Measurements from ENCODE around the gene HPSE. TPM values are rescaled to one million over a fixed set of nuclear protein-coding genes. Genes with fewer than 3 reads are reported as not detected.
A peak's percentile ranks its signal among the peaks of the same experiment; 100 is the strongest.

Gene HPSE
- total RNA-seq, 2 donors from 2014 or later, result 1.1 to 2.7 TPM

DNA sequence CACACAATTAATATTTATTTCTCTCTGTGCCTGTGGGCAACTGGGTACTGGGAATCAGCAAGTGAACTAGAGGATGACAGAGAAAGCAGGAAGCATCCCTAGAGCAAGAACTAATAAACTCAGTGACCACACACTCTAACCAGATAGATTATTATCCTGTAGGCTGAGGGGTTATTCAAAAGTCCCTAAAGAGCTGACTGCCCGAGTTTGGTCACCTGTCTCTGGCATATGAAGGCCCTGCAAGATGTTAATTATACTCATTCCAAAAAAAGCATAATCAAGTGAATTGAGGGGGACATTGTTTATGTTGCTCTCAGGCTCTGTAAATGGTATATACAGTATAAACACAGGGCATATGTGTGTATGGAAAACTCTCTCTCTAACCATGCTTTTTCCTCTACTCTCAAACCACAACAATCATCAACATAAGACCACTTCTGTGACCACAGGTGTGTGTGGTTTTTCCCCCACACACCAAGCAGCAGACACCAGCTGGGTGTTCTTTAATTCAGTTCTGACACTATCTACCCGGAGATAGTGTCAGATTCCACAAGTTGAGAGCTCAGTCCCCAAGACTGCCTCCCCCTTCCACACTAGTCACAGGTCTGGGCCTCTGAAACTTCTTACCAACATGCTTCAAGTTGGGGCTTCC is 6.2 kb upstream of the HPSE start:
- Histone ChIP-seq H3K4me1 (ENCODE audit: control insufficient read depth, insufficient read depth, low read length) (no peaks in the 10 kb centered on the region), H3K27ac (ENCODE audit: low read depth, low read length) (no peak overlapping the region), H3K9me3 (ENCODE audit: control insufficient read depth, low read length) (peaks cover 3% of the 10 kb centered on the region), H3K9ac (ENCODE audit: extremely low read depth, low read length, poor library complexity, severe bottlenecking) (no peak overlapping the region), H3K36me3 (ENCODE audit: control insufficient read depth, insufficient read depth, low read length) (no peaks in the 10 kb centered on the region), H3K4me3 (ENCODE audit: low read length) (no peak overlapping the region), H3K27me3 (ENCODE audit: control insufficient read depth, insufficient read depth, low read length, poor library complexity, severe bottlenecking) (peaks cover 15% of the 10 kb centered on the region)
- no peak overlapping the region for H3K27ac Mint-ChIP-seq
- TF ChIP-seq, protein P1, sequence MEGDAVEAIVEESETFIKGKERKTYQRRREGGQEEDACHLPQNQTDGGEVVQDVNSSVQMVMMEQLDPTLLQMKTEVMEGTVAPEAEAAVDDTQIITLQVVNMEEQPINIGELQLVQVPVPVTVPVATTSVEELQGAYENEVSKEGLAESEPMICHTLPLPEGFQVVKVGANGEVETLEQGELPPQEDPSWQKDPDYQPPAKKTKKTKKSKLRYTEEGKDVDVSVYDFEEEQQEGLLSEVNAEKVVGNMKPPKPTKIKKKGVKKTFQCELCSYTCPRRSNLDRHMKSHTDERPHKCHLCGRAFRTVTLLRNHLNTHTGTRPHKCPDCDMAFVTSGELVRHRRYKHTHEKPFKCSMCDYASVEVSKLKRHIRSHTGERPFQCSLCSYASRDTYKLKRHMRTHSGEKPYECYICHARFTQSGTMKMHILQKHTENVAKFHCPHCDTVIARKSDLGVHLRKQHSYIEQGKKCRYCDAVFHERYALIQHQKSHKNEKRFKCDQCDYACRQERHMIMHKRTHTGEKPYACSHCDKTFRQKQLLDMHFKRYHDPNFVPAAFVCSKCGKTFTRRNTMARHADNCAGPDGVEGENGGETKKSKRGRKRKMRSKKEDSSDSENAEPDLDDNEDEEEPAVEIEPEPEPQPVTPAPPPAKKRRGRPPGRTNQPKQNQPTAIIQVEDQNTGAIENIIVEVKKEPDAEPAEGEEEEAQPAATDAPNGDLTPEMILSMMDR (conservative IDR thresholded peaks at IDR 0.05), result no peak
- H3K9me3 Mint-ChIP-seq, result peaks cover 1% of the 10 kb centered on the region
- WGBS, 2 experiments (ENCODE audit: insufficient coverage in 1 of 2, insufficient read length in 1 of 2), result 60 to 80% methylated on average over 1 to 2 of the region's 2 CpGs
- H3K4me3 Mint-ChIP-seq, result no peak overlapping the region
- no peaks in the 10 kb centered on the region for H3K36me3 Mint-ChIP-seq (ENCODE audit: low read depth)
- peaks cover 19% of the 10 kb centered on the region for H3K27me3 Mint-ChIP-seq (ENCODE audit: insufficient read depth)
- no peak for DNase-seq
- no peaks in the 10 kb centered on the region for H3K4me1 Mint-ChIP-seq

DNA sequence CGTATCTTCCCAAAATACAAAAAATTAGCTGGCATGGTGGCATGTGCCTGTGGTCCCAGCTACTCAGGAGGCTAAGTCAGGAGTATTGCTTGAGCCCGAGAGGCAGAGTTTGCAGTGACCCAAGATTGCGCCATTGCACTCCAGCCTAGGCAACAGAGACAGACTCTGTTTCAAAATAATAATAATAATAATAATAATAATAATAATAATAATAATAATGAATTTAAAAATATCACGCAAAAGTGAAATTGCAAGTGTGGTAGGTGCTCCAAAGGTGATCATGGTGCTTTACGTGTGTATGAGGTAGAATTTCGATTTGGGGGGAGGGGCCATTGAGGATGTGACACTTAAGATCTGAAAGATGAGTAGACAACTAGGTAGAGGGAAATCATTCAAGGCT is 4.9 kb upstream of the HPSE start:
- DNase-seq, result no peak
- Mint-ChIP-seq H3K4me1 (peaks cover 2% of the 10 kb centered on the region), H3K4me3 (no peak overlapping the region), H3K36me3 (ENCODE audit: low read depth) (no peaks in the 10 kb centered on the region), H3K27me3 (ENCODE audit: insufficient read depth) (peaks cover 31% of the 10 kb centered on the region), H3K9me3 (no peaks in the 10 kb centered on the region), H3K27ac (no peak overlapping the region)
- H3K4me3 ChIP-seq (ENCODE audit: low read length), result no peak overlapping the region
- H3K9ac ChIP-seq (ENCODE audit: extremely low read depth, low read length, poor library complexity, severe bottlenecking), result no peak overlapping the region
- TF ChIP-seq, protein P1 (conservative IDR thresholded peaks at IDR 0.05), result no peak
- H3K27me3 ChIP-seq (ENCODE audit: control insufficient read depth, insufficient read depth, low read length, poor library complexity, severe bottlenecking), result peaks cover 28% of the 10 kb centered on the region
- WGBS, 2 experiments (ENCODE audit: insufficient coverage in 1 of 2, insufficient read length in 1 of 2), result 90 to 92% methylated on average over 1 to 6 of the region's 6 CpGs
- no peaks in the 10 kb centered on the region for H3K4me1 ChIP-seq (ENCODE audit: control insufficient read depth, insufficient read depth, low read length)
- no peaks in the 10 kb centered on the region for H3K9me3 ChIP-seq (ENCODE audit: control insufficient read depth, low read length)
- no peaks in the 10 kb centered on the region for H3K36me3 ChIP-seq (ENCODE audit: control insufficient read depth, insufficient read depth, low read length)
- no peak overlapping the region for H3K27ac ChIP-seq (ENCODE audit: low read depth, low read length)

DNA sequence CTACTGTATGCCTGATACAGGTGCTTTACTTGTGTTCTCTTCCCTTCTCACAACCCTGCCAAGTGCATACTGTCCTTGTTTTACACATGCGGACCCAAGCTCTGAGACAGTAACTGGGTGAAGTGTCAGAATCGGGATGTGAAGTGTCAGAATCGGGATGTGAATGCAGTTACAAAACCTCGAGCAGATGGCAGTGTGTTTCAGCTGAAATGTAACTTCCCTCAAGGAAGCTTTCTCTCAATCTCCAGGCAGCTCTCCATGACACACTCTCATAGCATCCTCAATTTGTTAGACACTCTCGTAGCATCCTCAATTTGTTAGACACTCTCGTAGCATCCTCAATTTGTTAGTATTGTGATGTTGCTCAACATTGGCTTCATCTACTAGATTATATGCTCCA is 1.1 kb upstream of the HPSE start:
- Histone ChIP-seq H3K4me1 (ENCODE audit: control insufficient read depth, insufficient read depth, low read length) (no peaks in the 10 kb centered on the region), H3K4me3 (ENCODE audit: low read length) (no peak overlapping the region), H3K36me3 (ENCODE audit: control insufficient read depth, insufficient read depth, low read length) (no peaks in the 10 kb centered on the region), H3K27ac (ENCODE audit: low read depth, low read length) (no peak overlapping the region), H3K27me3 (ENCODE audit: control insufficient read depth, insufficient read depth, low read length, poor library complexity, severe bottlenecking) (peaks cover 59% of the 10 kb centered on the region), H3K9ac (ENCODE audit: extremely low read depth, low read length, poor library complexity, severe bottlenecking) (no peak overlapping the region), H3K9me3 (ENCODE audit: control insufficient read depth, low read length) (no peaks in the 10 kb centered on the region)
- Mint-ChIP-seq H3K9me3 (no peaks in the 10 kb centered on the region), H3K36me3 (ENCODE audit: low read depth) (no peaks in the 10 kb centered on the region), H3K27ac (no peak overlapping the region), H3K4me3 (peak overlapping the region; percentile 66), H3K27me3 (ENCODE audit: insufficient read depth) (peaks cover 56% of the 10 kb centered on the region), H3K4me1 (peaks cover 2% of the 10 kb centered on the region)
- 61 to 73% methylated on average over 6 of the region's 6 CpGs for WGBS, 2 experiments (ENCODE audit: insufficient coverage in 1 of 2, insufficient read length in 1 of 2)
- no peak for DNase-seq
- TF ChIP-seq, protein P1 (conservative IDR thresholded peaks at IDR 0.05), result no peak

Data from endodermal cell (in vitro differentiated cells).